ENCODE data around the gene BABAM2. TPM values are rescaled to one million over a fixed set of nuclear protein-coding genes. Genes with fewer than 3 reads are reported as not detected.

Gene BABAM2
- total RNA-seq, 1 donor from 2014 or later, result 37.1 TPM

DNA sequence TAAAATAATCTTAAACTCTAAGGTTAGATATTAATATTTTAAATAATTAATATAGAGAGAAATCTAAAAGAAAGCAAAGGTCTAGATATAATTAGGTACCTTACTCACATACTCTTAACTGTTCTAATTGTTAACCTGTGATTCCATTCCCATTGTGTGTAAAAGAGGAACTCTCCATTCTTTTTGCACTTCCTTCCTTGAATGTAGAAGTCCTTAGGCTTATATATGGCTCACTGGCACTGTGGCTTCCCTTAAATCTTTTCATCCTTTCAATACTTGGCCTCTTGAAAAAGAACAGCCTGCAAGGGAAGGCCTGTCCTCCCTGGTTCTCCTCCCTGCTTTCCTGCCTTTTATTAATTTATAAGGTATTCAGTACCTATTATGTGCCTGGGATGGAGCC, 319.3 kb downstream of the BABAM2 start:
- H3K9me3 Mint-ChIP-seq (ENCODE audit: low read depth), result peaks cover 6% of the 10 kb centered on the region
- DNase-seq (ENCODE audit: low spot score, unreplicated experiment), result no peak
- H3K4me1 Mint-ChIP-seq (ENCODE audit: low read depth), result no peaks in the 10 kb centered on the region
- H3K27me3 Mint-ChIP-seq, result no peaks in the 10 kb centered on the region
- no peak overlapping the region for H3K4me3 Mint-ChIP-seq (ENCODE audit: low read depth)
- no peak for TF ChIP-seq CTCF (IDR thresholded peaks at IDR 0.05; ENCODE audit: unreplicated experiment)
- no peak overlapping the region for H3K27ac Mint-ChIP-seq
- H3K36me3 Mint-ChIP-seq (ENCODE audit: insufficient read depth), result no peaks in the 10 kb centered on the region

GRCh38 chr2:28210535-28210934, 320.0 kb downstream of the BABAM2 start:
- no peak for TF ChIP-seq CTCF (IDR thresholded peaks at IDR 0.05; ENCODE audit: unreplicated experiment)
- no peak overlapping the region for H3K4me3 Mint-ChIP-seq (ENCODE audit: low read depth)
- no peaks in the 10 kb centered on the region for H3K4me1 Mint-ChIP-seq (ENCODE audit: low read depth)
- no peaks in the 10 kb centered on the region for H3K36me3 Mint-ChIP-seq (ENCODE audit: insufficient read depth)
- peaks cover 6% of the 10 kb centered on the region for H3K9me3 Mint-ChIP-seq (ENCODE audit: low read depth)
- DNase-seq (ENCODE audit: low spot score, unreplicated experiment), result no peak
- no peaks in the 10 kb centered on the region for H3K27me3 Mint-ChIP-seq
- H3K27ac Mint-ChIP-seq, result no peak overlapping the region

DNA sequence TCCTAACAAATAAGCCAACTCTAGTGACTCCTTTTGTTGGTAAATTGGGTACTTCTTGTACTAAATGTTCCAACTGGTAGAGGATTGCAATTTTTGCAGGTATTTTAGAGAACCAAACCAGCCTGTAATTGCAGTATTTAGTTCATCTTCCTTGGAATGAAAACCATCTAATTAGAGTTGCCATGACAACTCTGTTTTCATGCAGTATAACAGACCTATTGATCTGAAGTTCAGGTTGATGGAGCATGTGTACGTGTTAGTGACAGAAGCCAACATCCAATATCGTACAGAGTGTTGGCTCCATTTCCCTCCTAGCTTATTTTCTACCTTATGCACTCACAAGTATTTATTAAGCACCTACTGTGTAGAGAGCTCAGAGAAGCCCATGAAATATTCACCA, 325.8 kb downstream of the BABAM2 start:
- H3K36me3 Mint-ChIP-seq (ENCODE audit: insufficient read depth), result no peaks in the 10 kb centered on the region
- no peaks in the 10 kb centered on the region for H3K4me1 Mint-ChIP-seq (ENCODE audit: low read depth)

GRCh38 chr2:28217042-28217740, 326.7 kb downstream of the BABAM2 start:
- no peaks in the 10 kb centered on the region for H3K4me1 Mint-ChIP-seq (ENCODE audit: low read depth)
- no peak for DNase-seq (ENCODE audit: low spot score, unreplicated experiment)
- no peak for TF ChIP-seq CTCF (IDR thresholded peaks at IDR 0.05; ENCODE audit: unreplicated experiment)
- no peaks in the 10 kb centered on the region for H3K27me3 Mint-ChIP-seq
- H3K9me3 Mint-ChIP-seq (ENCODE audit: low read depth), result peaks cover 6% of the 10 kb centered on the region
- H3K27ac Mint-ChIP-seq, result no peak overlapping the region
- no peak overlapping the region for H3K4me3 Mint-ChIP-seq (ENCODE audit: low read depth)
- no peaks in the 10 kb centered on the region for H3K36me3 Mint-ChIP-seq (ENCODE audit: insufficient read depth)

More for the DNA sequence above, 325.8 kb downstream of the BABAM2 start:
- H3K9me3 Mint-ChIP-seq (ENCODE audit: low read depth), result peaks cover 6% of the 10 kb centered on the region
- no peak for TF ChIP-seq CTCF (IDR thresholded peaks at IDR 0.05; ENCODE audit: unreplicated experiment)
- H3K27me3 Mint-ChIP-seq, result no peaks in the 10 kb centered on the region
- no peak overlapping the region for H3K27ac Mint-ChIP-seq
- no peak for DNase-seq (ENCODE audit: low spot score, unreplicated experiment)
- no peak overlapping the region for H3K4me3 Mint-ChIP-seq (ENCODE audit: low read depth)

DNA sequence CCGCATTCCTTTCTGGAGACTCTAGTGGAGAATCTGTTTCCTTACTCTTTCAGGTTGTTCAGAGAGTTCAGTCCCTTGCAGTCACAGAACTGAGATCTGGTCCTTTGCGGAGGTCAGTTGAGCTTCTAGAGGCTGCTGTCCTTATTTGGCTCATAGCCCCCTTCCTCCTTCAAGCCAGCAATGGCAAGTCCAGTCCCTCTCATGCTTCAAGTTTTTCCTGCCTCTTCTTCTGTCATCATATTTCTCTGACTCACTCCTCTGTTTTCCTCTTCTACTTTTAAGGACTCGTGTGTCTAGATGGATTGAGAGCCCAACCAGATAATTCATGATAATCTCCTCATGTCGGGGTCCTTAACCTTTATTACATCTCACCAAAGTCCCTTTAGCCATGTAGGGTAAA, 328.6 kb downstream of the BABAM2 start:
- TF ChIP-seq CTCF (IDR thresholded peaks at IDR 0.05; ENCODE audit: unreplicated experiment), result no peak
- H3K4me1 Mint-ChIP-seq (ENCODE audit: low read depth), result no peaks in the 10 kb centered on the region
- H3K27me3 Mint-ChIP-seq, result no peaks in the 10 kb centered on the region
- no peak overlapping the region for H3K4me3 Mint-ChIP-seq (ENCODE audit: low read depth)
- no peak overlapping the region for H3K27ac Mint-ChIP-seq
- DNase-seq (ENCODE audit: low spot score, unreplicated experiment), result no peak
- H3K9me3 Mint-ChIP-seq (ENCODE audit: low read depth), result peaks cover 6% of the 10 kb centered on the region
- H3K36me3 Mint-ChIP-seq (ENCODE audit: insufficient read depth), result no peaks in the 10 kb centered on the region

All from progenitor cell of endocrine pancreas (in vitro differentiated cells).